ENCODE measurements around the gene ARNT2.

DNA sequence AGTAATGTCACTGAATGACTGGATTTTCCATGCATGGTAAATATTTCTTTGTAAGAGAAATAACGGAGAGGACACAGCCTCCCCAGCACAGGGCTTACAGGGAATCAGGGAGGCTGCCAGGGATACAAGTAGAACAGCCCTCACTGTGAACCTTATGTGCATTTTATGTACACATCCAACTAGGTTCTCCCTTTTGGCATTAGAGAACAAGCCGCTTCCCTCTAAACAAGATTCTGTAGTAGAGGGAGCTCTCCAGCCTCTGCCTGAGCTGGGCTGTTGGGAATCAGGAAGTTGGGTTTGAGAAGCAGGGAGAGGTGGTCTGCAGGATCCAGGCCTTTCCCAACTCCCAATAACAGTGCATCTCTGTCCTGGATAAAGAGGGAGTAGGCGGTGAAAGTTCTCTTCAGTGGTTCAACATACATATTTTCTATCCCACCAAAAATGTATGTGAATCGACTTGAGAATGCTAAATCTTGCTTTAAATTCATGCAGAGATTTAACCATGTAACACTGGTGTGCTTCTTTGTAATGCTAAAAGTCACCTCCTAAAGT lies 83.7 kb downstream of the ARNT2 start:
- TF ChIP-seq, protein P1, sequence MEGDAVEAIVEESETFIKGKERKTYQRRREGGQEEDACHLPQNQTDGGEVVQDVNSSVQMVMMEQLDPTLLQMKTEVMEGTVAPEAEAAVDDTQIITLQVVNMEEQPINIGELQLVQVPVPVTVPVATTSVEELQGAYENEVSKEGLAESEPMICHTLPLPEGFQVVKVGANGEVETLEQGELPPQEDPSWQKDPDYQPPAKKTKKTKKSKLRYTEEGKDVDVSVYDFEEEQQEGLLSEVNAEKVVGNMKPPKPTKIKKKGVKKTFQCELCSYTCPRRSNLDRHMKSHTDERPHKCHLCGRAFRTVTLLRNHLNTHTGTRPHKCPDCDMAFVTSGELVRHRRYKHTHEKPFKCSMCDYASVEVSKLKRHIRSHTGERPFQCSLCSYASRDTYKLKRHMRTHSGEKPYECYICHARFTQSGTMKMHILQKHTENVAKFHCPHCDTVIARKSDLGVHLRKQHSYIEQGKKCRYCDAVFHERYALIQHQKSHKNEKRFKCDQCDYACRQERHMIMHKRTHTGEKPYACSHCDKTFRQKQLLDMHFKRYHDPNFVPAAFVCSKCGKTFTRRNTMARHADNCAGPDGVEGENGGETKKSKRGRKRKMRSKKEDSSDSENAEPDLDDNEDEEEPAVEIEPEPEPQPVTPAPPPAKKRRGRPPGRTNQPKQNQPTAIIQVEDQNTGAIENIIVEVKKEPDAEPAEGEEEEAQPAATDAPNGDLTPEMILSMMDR (IDR thresholded peaks at IDR 0.05), result no peak
- TF ChIP-seq POLR2AphosphoS5 (IDR thresholded peaks at IDR 0.05) (no peak), EP300 (IDR thresholded peaks at IDR 0.05) (no peak)
